GM21367 (cell line): ENCODE data around the gene ADAMTS12.
"Not testable (repeated sequence)": the region's sequence is repeated elsewhere in the genome, so short reads cannot be mapped to it uniquely, and the experiment has no call there.

ENCODE experiments used
- ATAC-seq: cut with Tn5 transposase; IDR thresholded peaks from one replicate; pipeline ENCODE4 v1.9.1; 2021; ENCODE audit not compliant: unreplicated experiment

The ADAMTS12 gene

GRCh38 chr5:33537240-33537639, 354.6 kb downstream of the ADAMTS12 start:
- no peak for ATAC-seq

DNA sequence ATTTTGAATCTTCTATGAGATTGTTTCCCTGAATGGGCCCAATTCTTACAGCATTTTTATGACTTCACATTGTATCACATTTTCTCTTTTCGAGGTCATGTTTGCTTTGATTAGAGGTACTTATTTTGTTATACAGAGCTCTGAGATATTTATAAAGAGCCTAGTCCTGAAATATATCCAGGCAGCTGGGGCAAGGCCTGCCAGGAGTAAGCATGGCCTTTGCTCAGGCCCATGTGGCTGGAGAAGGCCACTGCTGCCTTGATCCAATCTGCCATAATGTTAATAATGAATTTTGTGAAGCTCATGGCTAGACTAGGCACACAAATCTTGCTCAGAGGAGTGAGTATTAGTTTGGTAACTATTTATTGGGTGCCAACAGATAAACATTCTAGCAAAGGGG, 355.0 kb downstream of the ADAMTS12 start:
- ATAC-seq, result no peak

DNA sequence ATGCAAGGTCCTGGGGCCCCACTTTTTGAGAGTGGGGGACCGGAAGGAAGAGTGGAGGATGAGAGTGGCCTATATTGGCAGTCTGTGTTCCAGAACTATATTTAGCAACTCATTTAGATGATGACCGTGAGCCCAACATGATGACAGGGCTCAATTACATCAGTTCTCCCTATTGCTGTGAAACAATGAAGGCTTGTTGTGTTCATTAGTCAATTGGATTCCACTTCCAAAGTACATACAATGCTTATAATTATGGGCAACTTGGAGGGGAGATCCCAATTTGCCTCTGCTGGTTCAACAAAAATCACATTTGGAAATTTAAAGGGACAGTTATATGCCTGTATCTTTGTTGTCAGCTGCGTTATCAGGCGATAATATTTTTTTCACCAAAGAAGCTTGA, 360.0 kb downstream of the ADAMTS12 start:
- ATAC-seq, result no peak

- no peak for ATAC-seq
These were observed 360.8 kb downstream of the ADAMTS12 start for GRCh38 chr5:33531037-33531298.

DNA sequence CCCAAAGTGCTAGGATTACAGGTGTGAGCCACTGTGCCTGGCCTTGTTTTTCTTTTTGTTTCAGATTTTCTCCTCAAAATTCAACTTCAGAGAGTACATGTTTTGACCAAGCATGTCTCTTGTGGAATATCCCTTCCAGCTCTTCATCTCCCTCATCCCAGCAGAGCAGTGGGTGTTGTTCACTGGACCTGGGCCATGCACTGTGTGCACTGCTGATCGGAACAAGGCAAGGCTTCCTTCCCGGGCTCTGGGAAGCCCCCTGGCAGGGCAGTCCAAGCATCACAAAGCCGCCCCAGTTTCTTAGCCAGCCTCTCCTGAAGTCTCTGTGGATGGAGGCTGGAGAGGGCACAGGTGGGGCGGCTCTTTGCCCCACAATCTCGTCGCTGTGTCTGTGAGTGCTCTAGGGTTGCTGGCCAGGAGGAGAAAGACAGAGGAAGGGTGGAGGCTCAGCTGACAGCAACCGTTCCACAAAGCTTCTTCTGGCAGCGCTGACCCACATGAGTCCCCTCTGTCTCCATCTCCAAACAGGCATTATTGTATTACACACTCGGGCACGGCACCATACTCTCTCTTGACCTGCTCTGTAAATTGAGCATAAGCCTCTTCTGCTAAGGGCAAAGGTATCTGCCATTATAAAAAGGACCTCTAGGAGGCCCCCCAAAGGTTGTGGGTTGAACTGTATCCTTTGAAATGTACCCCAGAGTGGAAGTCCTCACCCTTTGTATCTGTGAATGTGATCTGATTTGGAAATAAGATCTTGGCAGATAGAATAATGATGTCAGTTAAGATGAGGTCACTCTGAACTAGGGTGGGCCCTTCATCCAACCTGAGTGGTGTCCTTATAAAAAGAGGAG, 361.4 kb downstream of the ADAMTS12 start:
- no peak for ATAC-seq

DNA sequence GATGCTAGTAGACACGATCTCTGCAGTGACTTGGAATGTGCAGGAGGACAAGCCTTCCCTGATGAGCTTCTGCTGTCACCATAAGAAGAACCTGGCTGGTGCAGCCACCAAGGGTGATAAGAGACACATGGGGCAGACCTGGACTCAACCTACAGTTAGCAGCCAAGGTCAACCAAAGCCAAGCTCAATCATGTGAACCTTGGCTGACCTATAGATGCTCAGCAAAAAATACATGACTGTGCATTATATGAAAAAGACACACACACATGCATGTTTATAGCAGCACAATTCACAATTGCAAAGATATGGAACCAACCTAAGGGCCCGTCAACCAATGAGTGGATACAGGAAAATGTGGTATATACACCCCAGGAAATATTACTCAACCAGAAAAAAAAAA, 364.1 kb downstream of the ADAMTS12 start:
- no peak for ATAC-seq

DNA sequence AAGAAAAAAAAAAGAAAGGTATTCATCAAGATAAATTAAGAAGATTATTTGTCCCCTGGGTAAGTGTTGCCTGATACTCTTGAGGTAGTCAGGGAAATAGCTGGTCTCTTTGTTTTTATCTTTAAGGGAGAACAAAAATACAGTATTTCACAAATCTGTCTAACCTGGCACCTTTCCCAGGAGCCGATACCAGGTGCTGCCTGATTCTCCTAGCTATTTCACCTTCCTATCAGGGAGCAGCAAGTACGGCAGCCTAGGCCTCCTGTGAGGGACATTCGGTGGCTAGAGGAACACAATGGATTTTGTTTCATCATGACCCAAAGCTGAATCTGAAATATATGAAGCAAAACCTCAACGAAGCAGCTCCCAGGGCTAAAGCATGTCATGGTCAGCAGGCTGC, 365.0 kb downstream of the ADAMTS12 start:
- ATAC-seq, result no peak

GRCh38 chr5:33524476-33524875, 367.3 kb downstream of the ADAMTS12 start:
- ATAC-seq, result no peak

DNA sequence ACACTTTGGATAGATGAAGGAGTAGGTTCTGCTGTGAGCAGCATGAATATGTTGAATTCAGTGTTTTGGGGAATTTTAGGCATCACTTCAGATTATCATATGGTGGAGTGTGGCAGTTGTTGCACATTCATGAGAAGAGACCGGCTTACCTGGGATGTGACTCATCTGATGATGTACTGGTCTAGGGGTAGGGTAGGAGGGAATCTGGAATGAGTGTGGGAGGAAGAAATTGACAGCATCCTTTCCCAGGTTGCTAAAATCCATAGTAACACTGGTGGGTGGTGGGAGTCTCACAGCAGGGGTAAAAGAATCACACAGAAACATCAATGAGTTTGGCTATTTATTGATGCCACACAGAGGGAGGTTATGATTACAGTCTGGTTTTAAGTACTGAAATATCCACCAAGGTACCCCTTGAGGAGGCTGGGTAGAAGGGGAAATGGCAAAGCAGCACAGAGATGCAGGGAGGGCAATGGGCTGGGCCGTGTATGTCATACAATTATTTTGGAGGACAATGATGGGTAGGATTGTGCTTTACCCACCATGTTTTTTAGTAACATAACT, 368.5 kb downstream of the ADAMTS12 start:
- no peak for ATAC-seq

DNA sequence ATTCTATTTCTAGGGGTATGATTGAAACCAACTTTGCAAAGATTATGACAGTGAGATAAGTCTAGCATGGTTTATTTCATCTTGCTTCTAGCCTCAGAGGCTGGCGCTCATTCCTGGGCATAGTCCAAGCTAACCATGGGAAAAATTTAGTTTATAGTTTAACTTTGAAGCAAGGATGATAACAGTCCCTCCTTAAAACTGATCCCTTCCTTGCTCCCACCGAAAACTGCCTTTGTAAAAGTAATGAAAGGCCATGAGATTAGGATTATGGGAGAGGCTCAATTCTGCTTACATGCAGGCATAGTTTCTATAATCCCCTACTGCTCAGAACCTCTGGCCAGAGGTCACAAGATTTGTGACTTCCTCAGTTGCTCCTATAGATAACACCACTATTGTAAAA, 375.4 kb downstream of the ADAMTS12 start:
- ATAC-seq, result no peak

DNA sequence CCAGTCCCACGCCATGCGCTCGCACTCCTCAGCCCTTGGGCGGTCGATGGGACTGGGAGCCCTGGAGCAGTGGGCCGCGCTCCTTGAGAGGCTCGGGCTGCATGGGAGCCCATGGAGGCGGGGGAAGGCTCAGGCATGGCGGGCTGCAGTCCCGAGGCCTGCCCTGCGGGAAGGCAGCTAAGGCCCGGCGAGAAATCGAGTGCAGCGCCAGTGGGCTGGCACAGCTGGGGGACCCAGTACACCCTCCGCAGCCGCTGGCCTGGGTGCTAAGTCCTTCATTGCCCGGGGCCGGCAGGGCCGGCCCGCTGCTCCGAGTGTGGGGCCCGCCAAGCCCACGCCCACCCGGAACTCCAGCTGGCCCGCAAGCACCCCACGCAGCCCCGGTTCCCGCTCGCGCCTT, 376.4 kb downstream of the ADAMTS12 start:
- ATAC-seq, result not testable (repeated sequence)

GRCh38 chr5:33513462-33514185, 378.2 kb downstream of the ADAMTS12 start:
- ATAC-seq, result no peak

DNA sequence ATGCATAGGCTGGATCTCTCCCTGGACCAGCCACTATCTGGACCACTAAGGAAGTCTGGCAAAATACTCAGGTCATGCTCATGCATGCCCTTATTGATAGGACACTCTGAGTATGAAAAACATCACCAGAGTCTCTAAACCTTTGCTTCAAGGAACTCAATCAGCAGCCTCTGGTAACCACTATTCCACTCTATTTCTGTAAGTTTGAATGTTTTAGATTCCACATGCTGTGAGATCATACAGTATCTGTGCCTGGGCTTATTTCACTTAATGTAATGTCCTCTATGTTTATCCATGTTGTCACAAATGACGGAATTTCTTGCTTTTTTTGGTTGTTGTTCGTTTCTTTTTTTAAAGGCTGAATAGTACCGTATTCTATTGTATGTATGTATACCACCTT, 382.8 kb downstream of the ADAMTS12 start:
- no peak for ATAC-seq

- ATAC-seq, result no peak
These were observed 384.4 kb downstream of the ADAMTS12 start for GRCh38 chr5:33507426-33507825.

- no peak for ATAC-seq
These were observed 387.2 kb downstream of the ADAMTS12 start for GRCh38 chr5:33504570-33504969.

DNA sequence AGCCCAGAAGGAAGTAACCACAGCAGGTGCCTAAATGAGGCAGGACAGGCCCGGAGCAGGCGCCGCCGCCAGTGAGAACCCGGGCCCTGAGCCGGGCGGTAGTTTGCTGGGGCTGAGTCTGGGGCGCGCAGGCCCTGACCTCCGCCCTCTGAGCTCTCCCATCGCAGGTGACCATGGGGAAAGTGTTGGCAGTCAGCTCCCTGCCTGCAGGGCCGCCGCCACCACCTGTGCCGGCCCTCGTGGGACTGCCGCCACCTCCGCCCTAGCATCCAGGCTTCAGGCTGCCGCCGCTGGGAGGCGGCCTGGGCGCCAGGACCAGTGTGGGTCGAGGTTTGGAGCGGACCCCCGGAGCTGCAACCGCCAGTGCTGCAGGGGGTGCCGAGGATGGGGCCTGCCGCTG, 389.9 kb downstream of the ADAMTS12 start:
- no peak for ATAC-seq

DNA sequence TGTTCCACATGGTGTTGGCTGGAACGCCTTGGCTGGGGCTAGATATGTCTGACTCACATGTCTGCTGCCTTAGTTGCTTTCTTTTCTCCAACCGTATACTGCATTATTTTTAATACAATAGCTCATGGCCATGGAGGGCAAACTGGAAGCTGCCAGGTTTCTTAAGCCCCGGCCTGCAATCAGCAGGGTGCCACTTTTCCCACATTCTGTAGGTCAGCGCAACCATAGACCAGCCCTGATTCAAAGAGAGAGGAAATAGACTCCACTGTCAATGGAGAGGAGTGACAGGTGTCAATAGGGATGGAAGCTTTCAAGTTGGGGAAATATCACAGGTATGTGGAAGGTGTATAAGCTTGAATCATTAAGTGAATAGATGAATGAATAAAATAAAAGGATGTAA, 390.5 kb downstream of the ADAMTS12 start:
- ATAC-seq, result no peak

DNA sequence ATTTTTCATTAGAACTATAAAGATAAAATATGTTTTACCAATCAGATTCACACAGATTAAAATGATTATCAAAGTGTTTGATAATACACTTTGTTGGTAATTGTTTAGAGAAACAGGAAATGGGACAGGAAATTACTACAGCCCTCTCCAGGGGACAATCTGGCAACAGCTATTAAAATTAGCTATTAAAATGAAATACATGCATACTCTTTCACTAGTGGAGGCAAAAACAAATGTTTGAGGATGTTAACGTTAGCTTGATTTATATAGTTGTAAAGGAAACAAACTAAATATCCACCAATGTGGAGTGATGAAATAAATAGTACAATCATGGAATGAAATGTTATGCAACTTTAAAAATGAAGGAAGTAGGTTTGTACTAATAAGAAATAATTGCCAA, 397.3 kb downstream of the ADAMTS12 start:
- ATAC-seq, result no peak

- ATAC-seq, result no peak
These were observed 399.8 kb downstream of the ADAMTS12 start for GRCh38 chr5:33491941-33492340.

- no peak for ATAC-seq
These were observed 401.6 kb downstream of the ADAMTS12 start for GRCh38 chr5:33490071-33490665.

DNA sequence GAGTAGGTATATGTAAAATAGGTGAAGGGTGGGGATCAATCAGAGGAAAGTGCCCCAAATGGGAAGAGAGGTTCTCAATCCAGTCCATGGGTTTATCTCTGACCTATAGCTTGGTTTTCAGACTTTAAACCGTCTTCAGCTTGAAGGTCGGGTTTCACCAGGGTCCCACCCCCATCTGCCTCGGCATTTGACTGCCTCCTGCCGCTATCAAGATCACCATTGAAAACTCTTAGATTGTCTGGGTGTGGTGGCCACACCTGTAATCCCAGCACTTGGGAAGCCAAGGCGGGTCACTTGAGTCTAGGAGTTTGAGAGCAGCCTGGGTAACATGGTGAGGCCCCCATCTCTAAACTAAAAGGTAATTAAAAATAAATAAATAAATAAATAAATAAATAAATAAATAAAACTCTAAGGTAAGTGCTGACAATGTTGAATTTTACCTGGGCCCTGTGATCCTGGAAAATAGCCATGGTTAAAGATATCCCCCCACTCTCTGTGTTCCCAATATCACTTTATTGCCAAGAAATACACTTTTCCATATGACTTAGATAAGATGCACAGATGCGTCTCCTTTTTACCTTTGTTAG, 402.2 kb downstream of the ADAMTS12 start:
- no peak for ATAC-seq
